GM12878 (cell line): ENCODE measurements around the gene CIDEC.
"Not testable (repeated sequence)": the region's sequence is repeated elsewhere in the genome, so short reads cannot be mapped to it uniquely, and the experiment has no call there.

Experiments used
- BRCA1 ChIP-seq: IDR thresholded peaks from 2 replicates; pipeline ENCODE4 v1.6.1; 2011; ENCODE audit warnings: low read depth, low read length, improper control_type of control experiment
- CTCF ChIP-seq, 3 experiments: IDR thresholded peaks in 2 of 3; conservative IDR thresholded peaks in 1 of 3; 2 replicates each; pipeline ENCODE4 v1.5.1; 2011; ENCODE audit warnings: low read depth in 3 of 3, low read length in 3 of 3, mild to moderate bottlenecking in 3 of 3, control low read depth in 2 of 3, moderate library complexity in 2 of 3, inconsistent platforms in 1 of 3, mixed read lengths in 1 of 3; ENCODE audit not compliant: control insufficient read depth in 2 of 3, insufficient read depth in 1 of 3; ENCODE audit errors: extremely low read depth in 1 of 3
- EZH2 ChIP-seq: IDR thresholded peaks from 2 replicates; pipeline ENCODE4 v1.6.1; 2012; ENCODE audit warnings: low read depth, mild to moderate bottlenecking, control low read depth, inconsistent platforms, low read length, borderline replicate concordance; ENCODE audit not compliant: control insufficient read depth
- MTA2 ChIP-seq: fragments of 450-650 bp; IDR thresholded peaks from 2 replicates; pipeline ENCODE4 v1.6.1; 2016; ENCODE audit warnings: low read depth, mild to moderate bottlenecking, moderate library complexity
- MYC ChIP-seq: IDR thresholded peaks from 2 replicates; pipeline ENCODE4 v1.6.1; 2011; ENCODE audit warnings: mild to moderate bottlenecking, low read length, moderate library complexity, inconsistent platforms; ENCODE audit not compliant: insufficient read depth, insufficient replicate concordance, insufficient read length, severe bottlenecking
- NBN ChIP-seq: fragments of 450-650 bp; IDR thresholded peaks from 2 replicates; pipeline ENCODE4 v1.6.1; 2016
- NR2C2 ChIP-seq: IDR thresholded peaks from 2 replicates; pipeline ENCODE4 v1.6.1; 2011; ENCODE audit warnings: borderline replicate concordance, low read depth; ENCODE audit not compliant: control insufficient read depth, insufficient read length
- POLR2A ChIP-seq: IDR thresholded peaks from 2 replicates; pipeline ENCODE4 v1.6.1; 2011; ENCODE audit warnings: low read depth, mild to moderate bottlenecking, low read length
- RFX5 ChIP-seq: IDR thresholded peaks from 2 replicates; pipeline ENCODE4 v1.6.1; 2011; ENCODE audit warnings: low read depth, low read length, improper control_type of control experiment
- TAF1 ChIP-seq: IDR thresholded peaks from 2 replicates; pipeline ENCODE4 v1.6.1; 2011; ENCODE audit warnings: mild to moderate bottlenecking, low read depth, low read length, borderline replicate concordance
- ZBTB33 ChIP-seq: fragments of 450-650 bp; IDR thresholded peaks from 2 replicates; pipeline ENCODE4 v1.6.1; 2017; ENCODE audit warnings: mild to moderate bottlenecking
- ZNF687 ChIP-seq: fragments of 450-650 bp; IDR thresholded peaks from 2 replicates; pipeline ENCODE4 v1.6.1; 2017; ENCODE audit warnings: mild to moderate bottlenecking, moderate library complexity
- TF ChIP-seq, protein P1 (sequence below): fragments of 450-650 bp; IDR thresholded peaks from 2 replicates; pipeline ENCODE4 v1.6.1; 2017; ENCODE audit warnings: mild to moderate bottlenecking, moderate library complexity

GRCh38 chr3:9865125-9865637 is 14.9 kb downstream of the CIDEC start:
- TF ChIP-seq, protein P1, sequence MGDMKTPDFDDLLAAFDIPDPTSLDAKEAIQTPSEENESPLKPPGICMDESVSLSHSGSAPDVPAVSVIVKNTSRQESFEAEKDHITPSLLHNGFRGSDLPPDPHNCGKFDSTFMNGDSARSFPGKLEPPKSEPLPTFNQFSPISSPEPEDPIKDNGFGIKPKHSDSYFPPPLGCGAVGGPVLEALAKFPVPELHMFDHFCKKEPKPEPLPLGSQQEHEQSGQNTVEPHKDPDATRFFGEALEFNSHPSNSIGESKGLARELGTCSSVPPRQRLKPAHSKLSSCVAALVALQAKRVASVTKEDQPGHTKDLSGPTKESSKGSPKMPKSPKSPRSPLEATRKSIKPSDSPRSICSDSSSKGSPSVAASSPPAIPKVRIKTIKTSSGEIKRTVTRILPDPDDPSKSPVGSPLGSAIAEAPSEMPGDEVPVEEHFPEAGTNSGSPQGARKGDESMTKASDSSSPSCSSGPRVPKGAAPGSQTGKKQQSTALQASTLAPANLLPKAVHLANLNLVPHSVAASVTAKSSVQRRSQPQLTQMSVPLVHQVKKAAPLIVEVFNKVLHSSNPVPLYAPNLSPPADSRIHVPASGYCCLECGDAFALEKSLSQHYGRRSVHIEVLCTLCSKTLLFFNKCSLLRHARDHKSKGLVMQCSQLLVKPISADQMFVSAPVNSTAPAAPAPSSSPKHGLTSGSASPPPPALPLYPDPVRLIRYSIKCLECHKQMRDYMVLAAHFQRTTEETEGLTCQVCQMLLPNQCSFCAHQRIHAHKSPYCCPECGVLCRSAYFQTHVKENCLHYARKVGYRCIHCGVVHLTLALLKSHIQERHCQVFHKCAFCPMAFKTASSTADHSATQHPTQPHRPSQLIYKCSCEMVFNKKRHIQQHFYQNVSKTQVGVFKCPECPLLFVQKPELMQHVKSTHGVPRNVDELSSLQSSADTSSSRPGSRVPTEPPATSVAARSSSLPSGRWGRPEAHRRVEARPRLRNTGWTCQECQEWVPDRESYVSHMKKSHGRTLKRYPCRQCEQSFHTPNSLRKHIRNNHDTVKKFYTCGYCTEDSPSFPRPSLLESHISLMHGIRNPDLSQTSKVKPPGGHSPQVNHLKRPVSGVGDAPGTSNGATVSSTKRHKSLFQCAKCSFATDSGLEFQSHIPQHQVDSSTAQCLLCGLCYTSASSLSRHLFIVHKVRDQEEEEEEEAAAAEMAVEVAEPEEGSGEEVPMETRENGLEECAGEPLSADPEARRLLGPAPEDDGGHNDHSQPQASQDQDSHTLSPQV = not testable (repeated sequence)
- TF ChIP-seq NR2C2; EZH2; ZNF687; CTCF (IDR thresholded peaks at IDR 0.05 in 2 of 3, conservative IDR thresholded peaks at IDR 0.05 in 1 of 3; ENCODE audit: control insufficient read depth in 2 of 3, extremely low read depth in 1 of 3, insufficient read depth in 1 of 3, low read depth in 3 of 3, low read length in 3 of 3); POLR2A; TAF1; MYC; BRCA1; NBN; ZBTB33; RFX5; MTA2: not testable (repeated sequence)
